ENCODE results near the gene ARHGEF37. TPM values are rescaled to one million over a fixed set of nuclear protein-coding genes. Genes with fewer than 3 reads are reported as not detected.

The ARHGEF37 gene
- total and polyA plus RNA-seq, 2 of the 8 experiments (the other 6 are each of a cell fraction or from before 2014, with no cell fraction given), result 0.21 to 0.48 TPM

DNA sequence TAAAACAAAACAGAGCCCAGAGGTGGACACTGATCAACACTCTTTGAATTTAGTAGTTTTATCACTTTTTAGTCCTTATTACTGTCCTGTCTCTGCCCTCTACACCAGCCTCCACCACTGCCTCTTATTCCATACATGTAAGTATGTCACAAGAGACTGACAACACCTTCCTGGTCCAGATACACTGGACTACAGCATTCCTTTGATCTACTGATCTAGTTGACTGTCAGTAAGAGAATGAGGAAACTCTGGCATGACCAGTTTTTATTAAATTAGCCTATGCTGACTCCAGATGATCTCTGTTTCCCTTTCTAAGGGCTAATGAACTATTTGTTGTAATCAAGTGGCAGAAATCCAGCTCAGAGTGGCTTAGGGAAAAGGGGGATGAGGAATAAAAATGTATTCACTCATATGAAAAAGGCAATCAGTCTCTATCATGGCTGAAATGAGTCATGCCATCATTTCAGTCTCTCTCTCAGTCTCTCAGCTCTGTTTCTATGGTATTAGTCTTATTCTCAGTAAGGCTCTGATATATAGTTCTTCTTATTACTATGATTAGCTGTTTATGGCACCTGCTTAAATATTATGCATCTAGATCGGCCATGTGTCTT, 5.5 kb downstream of the ARHGEF37 start:
- no peak overlapping the region for H2BK12ac ChIP-seq (ENCODE audit: low read depth, low read length)
- no peak overlapping the region for H2AFZ ChIP-seq (ENCODE audit: low read length)
- peaks cover 0 to under 1% (median 0%) of the 10 kb centered on the region in 4 experiments; a peak in 1 of 7 replicates for H3K27me3 ChIP-seq (replicated peaks in 1 of 4; ENCODE audit: control insufficient read depth in 3 of 4, extremely low read depth in 1 of 4, insufficient read depth in 3 of 4, low read length in 3 of 4)
- no peaks in the 10 kb centered on the region for H3K79me1 ChIP-seq (ENCODE audit: low read depth, low read length)
- H3K56ac ChIP-seq (replicated peaks; ENCODE audit: insufficient read length, low read depth, low read length), result no peak overlapping the region
- FAIRE-seq (no peak), DNase-seq (ENCODE audit: low read depth in 1 of 2, low spot score in 2 of 2) (no peak)
- no peak overlapping the region for H3K14ac ChIP-seq (ENCODE audit: insufficient read length)
- no peaks in the 10 kb centered on the region for H3K36me3 ChIP-seq (ENCODE audit: control insufficient read depth in 2 of 4, insufficient read depth in 4 of 4, low read length in 3 of 4)
- no peak overlapping the region for H3K27ac ChIP-seq (ENCODE audit: low read depth, low read length)
- no peaks in the 10 kb centered on the region for H3K23me2 ChIP-seq (ENCODE audit: low read depth, low read length)
- no peak overlapping the region for H2BK20ac ChIP-seq (ENCODE audit: low read length)
- ChIA-PET CTCF (ENCODE audit: partially characterized antibody) (interaction anchor here (0.7 to 1.9 kb wide), 4 partner anchors 10 to 220 kb away, joined by 3 to 7 read pairs (median 4); no protein-coding TSS in a partner anchor), POLR2A (ENCODE audit: partially characterized antibody) (no interaction called here)
- no peaks in the 10 kb centered on the region for H3K9me3 ChIP-seq (ENCODE audit: insufficient read depth in 2 of 2, low read depth in 1 of 2, low read length in 1 of 2)
- H2BK15ac ChIP-seq (ENCODE audit: low read length), result no peak overlapping the region
- no peak overlapping the region for H4K5ac ChIP-seq (ENCODE audit: insufficient read length, low read depth, low read length)
- H3K4me3 ChIP-seq (ENCODE audit: extremely low read depth in 1 of 4, insufficient read depth in 2 of 4, low read depth in 3 of 4, low read length in 4 of 4), result no peak overlapping the region
- no peak overlapping the region for H4K8ac ChIP-seq (ENCODE audit: extremely low read depth, insufficient read depth, low read length)
- no peaks in the 10 kb centered on the region for H3K79me2 ChIP-seq (ENCODE audit: control insufficient read depth in 1 of 2, insufficient read depth in 2 of 2, low read length in 2 of 2)
- H4K20me1 ChIP-seq (replicated peaks in 1 of 2; ENCODE audit: control insufficient read depth in 1 of 2, insufficient read depth in 2 of 2, low read length in 2 of 2), result no peaks in the 10 kb centered on the region
- H2AK5ac ChIP-seq (ENCODE audit: low read depth, low read length), result no peak overlapping the region
- no peak overlapping the region for H3K23ac ChIP-seq (ENCODE audit: insufficient read length)
- H2BK5ac ChIP-seq (ENCODE audit: low read depth, low read length), result no peak overlapping the region
- no peak overlapping the region for H4K91ac ChIP-seq (replicated peaks; ENCODE audit: insufficient read length, low read length)
- no peak overlapping the region for H2BK120ac ChIP-seq (replicated peaks; ENCODE audit: low read depth, low read length)
- H3K9ac ChIP-seq (replicated peaks in 1 of 4; ENCODE audit: extremely low read depth in 1 of 4, low read depth in 3 of 4, low read length in 3 of 4), result no peak overlapping the region
- H3K4me1 ChIP-seq (replicated peaks in 1 of 4; ENCODE audit: control insufficient read depth in 3 of 4, insufficient read depth in 4 of 4, low read length in 3 of 4), result peaks cover 0 to 5% (median 2%) of the 10 kb centered on the region in 4 experiments; a peak in 6 of 7 replicates
- H3K4ac ChIP-seq (replicated peaks; ENCODE audit: insufficient read length, low read depth, low read length), result no peak overlapping the region
- no peak overlapping the region for H3K18ac ChIP-seq (ENCODE audit: extremely low read depth, low read length)
- WGBS, 2 experiments (ENCODE audit: extremely low coverage in 1 of 2, insufficient coverage in 1 of 2, insufficient read length in 1 of 2, insufficient replicate concordance in 2 of 2, low coverage in 1 of 2, low lambda C conversion rate in 2 of 2, missing lambda C conversion rate in 1 of 2), result 85% methylated on average over 1 of the region's 1 CpG; no CpG with 5 or more reads in 1 of the 2 experiments
- no peak overlapping the region for H3K4me2 ChIP-seq (ENCODE audit: insufficient read depth in 1 of 2, low read depth in 2 of 2, low read length in 2 of 2)
- TF ChIP-seq MAFK (IDR thresholded peaks at IDR 0.05; ENCODE audit: low read depth, low read length) (no peak), TEAD4 (IDR thresholded peaks at IDR 0.05; ENCODE audit: low read depth, low read length) (no peak), SRF (IDR thresholded peaks at IDR 0.05; ENCODE audit: low read depth, low read length) (no peak), CBX8 (IDR thresholded peaks at IDR 0.05; ENCODE audit: borderline replicate concordance, low read depth, low read length) (no peak), SUZ12 (IDR thresholded peaks at IDR 0.05; ENCODE audit: low read length) (no peak), RFX5 (IDR thresholded peaks at IDR 0.05; ENCODE audit: borderline replicate concordance, low read depth, low read length) (no peak), ASH2L (IDR thresholded peaks at IDR 0.05; ENCODE audit: low read length) (no peak), KDM5A (IDR thresholded peaks at IDR 0.05; ENCODE audit: low read length) (no peak), PHF8 (conservative IDR thresholded peaks at IDR 0.05; ENCODE audit: low read depth, low read length) (no peak), EP300 (IDR thresholded peaks at IDR 0.05; ENCODE audit: borderline replicate concordance in 1 of 2, low read depth in 2 of 2, low read length in 2 of 2) (no peak), KDM4A (IDR thresholded peaks at IDR 0.05; ENCODE audit: low read depth, low read length, severe bottlenecking) (no peak), BCL11A (IDR thresholded peaks at IDR 0.05; ENCODE audit: low read depth in 2 of 2, low read length in 2 of 2) (no peak), BACH1 (IDR thresholded peaks at IDR 0.05; ENCODE audit: low read length) (no peak)
